GM23248 (cell line): Measurements from ENCODE around the gene PRPF4.

Experiments used
- EZH2 ChIP-seq: fragments of 200-600 bp; sonication (generic); IDR thresholded peaks from 2 replicates; pipeline ENCODE4 v1.6.1; 2018; ENCODE audit warnings: antibody characterized with exemption, mild to moderate bottlenecking; ENCODE audit not compliant: insufficient read depth, poor library complexity, severe bottlenecking
- EZH2phosphoT487 ChIP-seq: fragments of 200-600 bp; sonication (generic); IDR thresholded peaks from 2 replicates; pipeline ENCODE4 v1.6.1; 2018; ENCODE audit warnings: antibody characterized with exemption, moderate library complexity, mild to moderate bottlenecking, low read depth; ENCODE audit not compliant: insufficient read depth

- TF ChIP-seq EZH2 = no peak
- TF ChIP-seq EZH2phosphoT487 = no peak
Observed at GRCh38 chr9:113315231-113315630, 39.8 kb downstream of the PRPF4 start.
